Measurements from ENCODE around the gene APOH.

- no peak for TF ChIP-seq NFYB (IDR thresholded peaks at IDR 0.05; ENCODE audit: extremely low read depth, insufficient read length)
- TF ChIP-seq EP300 (IDR thresholded peaks at IDR 0.05; ENCODE audit: low read length), result no peak
- TF ChIP-seq POLR2AphosphoS5 (IDR thresholded peaks at IDR 0.05; ENCODE audit: control insufficient read depth, insufficient read depth, low read depth, low read length), result no peak
- TF ChIP-seq CBFA2T3 (IDR thresholded peaks at IDR 0.05), result no peak
- no peak for TF ChIP-seq RCOR1 (IDR thresholded peaks at IDR 0.05; ENCODE audit: borderline replicate concordance in 1 of 2, low read depth in 2 of 2, low read length in 2 of 2)
- no peak for TF ChIP-seq CTCF (IDR thresholded peaks at IDR 0.05 in 2 of 3, conservative IDR thresholded peaks at IDR 0.05 in 1 of 3; ENCODE audit: insufficient read depth in 2 of 3, low read depth in 1 of 3, low read length in 3 of 3)
- no peak for TF ChIP-seq MYNN (IDR thresholded peaks at IDR 0.05)
- no peak for TF ChIP-seq MYNN (CRISPR knock-in tag; IDR thresholded peaks at IDR 0.05)
- no peak for TF ChIP-seq XRCC3 (IDR thresholded peaks at IDR 0.05)
Observed at GRCh38 chr17:66190738-66191592, 38.2 kb downstream of the APOH start.

Measured in K562 (cell line).